CD4-positive, alpha-beta memory T cell (primary cell): Measurements from ENCODE around the gene ARID1B. TPM values are rescaled to one million over a fixed set of nuclear protein-coding genes. Genes with fewer than 3 reads are reported as not detected.

ENCODE experiments used
- CTCF ChIA-PET: fragments of 350-600 bp; sonication (Branson Sonifier 250); formaldehyde crosslinking; loops from one replicate; lab custom pipeline; 2021; ENCODE audit warnings: inconsistent platforms; ENCODE audit not compliant: partially characterized antibody; lab: Charles Lee
- POLR2A ChIA-PET: fragments of 350-600 bp; sonication (Branson Sonifier 250); formaldehyde crosslinking; loops from one replicate; lab custom pipeline; 2021; ENCODE audit not compliant: partially characterized antibody; lab: Charles Lee
- DNase-seq, 5 donors: peaks; one replicate each; pipeline versions ENCODE4 v3.0.0 to v3.0.0-alpha.2; 2020 to 2022; ENCODE audit warnings: mixed read lengths in 1 of 5
- H3K27ac ChIP-seq: one replicate; pipeline ENCODE4 v1.7.0; 2013; ENCODE audit warnings: low read depth, low read length
- H3K27me3 ChIP-seq: 2 replicates; pipeline ENCODE4 v1.7.0; 2013; ENCODE audit warnings: mild to moderate bottlenecking, low read length, moderate library complexity; ENCODE audit not compliant: insufficient read depth
- H3K36me3 ChIP-seq: 2 replicates; pipeline ENCODE4 v1.7.0; 2013; ENCODE audit warnings: mild to moderate bottlenecking, low read length, moderate library complexity; ENCODE audit not compliant: insufficient read depth
- H3K4me1 ChIP-seq: 2 replicates; pipeline ENCODE4 v1.7.0; 2013; ENCODE audit warnings: mild to moderate bottlenecking, low read length, moderate library complexity; ENCODE audit not compliant: insufficient read depth
- H3K4me3 ChIP-seq, 2 donors: one replicate each; pipeline ENCODE4 v1.7.0; 2013; ENCODE audit warnings: low read length in 2 of 2, mild to moderate bottlenecking in 1 of 2
- H3K9me3 ChIP-seq, 2 donors: one replicate each; pipeline ENCODE4 v1.7.0; 2013; ENCODE audit warnings: low read length in 2 of 2, control low read depth in 1 of 2; ENCODE audit not compliant: control insufficient read depth in 1 of 2
- H3K27ac Mint-ChIP-seq, 7 donors: one replicate each; pipeline ENCODE4 v1.8.0; 2020 to 2021; ENCODE audit warnings: mixed read lengths in 7 of 7, mild to moderate bottlenecking in 6 of 7, inconsistent platforms in 3 of 7, moderate library complexity in 3 of 7
- H3K27me3 Mint-ChIP-seq, 2 donors: one replicate each; pipeline ENCODE4 v1.8.0; 2020 to 2021; ENCODE audit warnings: mixed read lengths in 2 of 2
- H3K36me3 Mint-ChIP-seq, 2 donors: one replicate each; pipeline ENCODE4 v1.8.0; 2020 to 2021; ENCODE audit warnings: mixed read lengths in 2 of 2, inconsistent platforms in 1 of 2, mild to moderate bottlenecking in 1 of 2
- H3K4me1 Mint-ChIP-seq, 4 donors: one replicate each; pipeline ENCODE4 v1.8.0; 2020 to 2021; ENCODE audit warnings: mixed read lengths in 4 of 4, mild to moderate bottlenecking in 1 of 4
- H3K4me3 Mint-ChIP-seq, 8 donors: one replicate each; pipeline ENCODE4 v1.8.0; 2020 to 2021; ENCODE audit warnings: mixed read lengths in 8 of 8, mild to moderate bottlenecking in 7 of 8, moderate library complexity in 6 of 8, inconsistent platforms in 3 of 8
- H3K9me3 Mint-ChIP-seq, 8 donors: one replicate each; pipeline ENCODE4 v1.8.0; 2020 to 2021; ENCODE audit warnings: mixed read lengths in 8 of 8, mild to moderate bottlenecking in 5 of 8, inconsistent platforms in 3 of 8, moderate library complexity in 1 of 8
- intact Hi-C: fragments of 100-400 bp; cut with micrococcal nuclease; formaldehyde crosslinking; loops from one replicate; pipeline ENCODE4 v1.15.1; 2023
- polyA plus RNA-seq, 2 donors: library from polyadenylated mRNA; unstranded; fragments of 300-500 nt; fragmentation: Illumina TruSeq; gene quantifications; one replicate each; pipeline ENCODE4 v1.2.3, GENCODE V29; 2021
- total RNA-seq, 2 experiments: library from RNA; stranded (reverse); gene quantifications; one replicate each; pipeline ENCODE4 v1.2.3, GENCODE V29; 2021

ARID1B gene
- total and polyA plus RNA-seq, 4 experiments from 2014 or later: 5.4 to 131 (median 72.4) TPM

DNA sequence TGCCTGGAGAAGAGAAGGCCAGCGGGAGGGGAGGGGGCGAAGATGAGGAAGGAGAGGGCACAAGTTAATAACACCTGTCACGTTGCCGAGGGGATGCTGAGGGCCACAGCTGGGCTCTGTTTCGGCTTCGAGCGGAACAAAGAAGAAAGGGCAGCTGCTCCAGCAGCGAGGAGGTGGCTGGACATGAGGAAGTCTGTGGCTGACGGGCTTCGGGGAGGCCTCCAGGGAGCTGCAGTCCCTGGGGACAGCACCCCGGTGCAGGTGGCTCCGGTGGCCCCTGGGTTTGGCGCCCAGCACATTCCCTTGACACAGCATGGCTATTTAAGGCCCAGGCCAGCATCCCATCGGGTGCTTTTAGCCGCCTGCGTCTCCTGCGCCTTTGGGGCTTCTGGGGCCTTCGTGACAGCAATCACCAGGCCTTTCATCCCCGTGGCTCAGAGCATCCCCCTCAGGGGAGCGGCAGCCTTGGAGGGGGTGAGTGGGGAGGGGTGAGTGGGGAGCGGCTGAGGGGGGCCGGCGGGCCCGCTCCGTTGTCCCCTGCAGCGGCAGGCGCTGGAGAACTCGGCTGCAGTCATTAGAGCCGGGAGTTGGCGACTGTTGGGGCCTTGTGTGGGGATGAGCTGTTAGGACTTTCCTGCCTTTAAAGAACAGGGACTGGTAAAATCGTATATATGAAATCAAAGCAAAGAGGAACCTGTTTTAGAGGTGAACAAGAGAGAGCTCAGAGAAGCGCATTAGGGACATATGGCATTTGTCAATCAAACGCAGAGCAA lies 447.2 kb downstream of the ARID1B start:
- Mint-ChIP-seq H3K4me3 (no peak overlapping the region), H3K27me3 (no peaks in the 10 kb centered on the region), H3K27ac (peak overlapping the region in 1 of 7 donors; percentile 6), H3K9me3 (peaks cover 0 to 4% (median 0%) of the 10 kb centered on the region in 8 donors), H3K4me1 (peaks cover 42 to 71% (median 55%) of the 10 kb centered on the region in 4 donors), H3K36me3 (no peaks in the 10 kb centered on the region)
- Histone ChIP-seq H3K36me3 (no peaks in the 10 kb centered on the region), H3K4me3 (no peak overlapping the region), H3K4me1 (peaks cover 69% of the 10 kb centered on the region), H3K9me3 (no peaks in the 10 kb centered on the region), H3K27me3 (no peaks in the 10 kb centered on the region), H3K27ac (no peak overlapping the region)
- intact Hi-C loops: no loop called here
- DNase-seq: no peak
- ChIA-PET POLR2A (interaction anchor here (0.9 to 2.1 kb wide), 2 partner anchors 11 to 35 kb away, joined by 3 to 6 read pairs; no protein-coding TSS in a partner anchor), CTCF (interaction anchor here (0.8 to 2.7 kb wide), 3 partner anchors 12 to 110 kb away, joined by 3 to 17 read pairs (median 4); no protein-coding TSS in a partner anchor)

DNA sequence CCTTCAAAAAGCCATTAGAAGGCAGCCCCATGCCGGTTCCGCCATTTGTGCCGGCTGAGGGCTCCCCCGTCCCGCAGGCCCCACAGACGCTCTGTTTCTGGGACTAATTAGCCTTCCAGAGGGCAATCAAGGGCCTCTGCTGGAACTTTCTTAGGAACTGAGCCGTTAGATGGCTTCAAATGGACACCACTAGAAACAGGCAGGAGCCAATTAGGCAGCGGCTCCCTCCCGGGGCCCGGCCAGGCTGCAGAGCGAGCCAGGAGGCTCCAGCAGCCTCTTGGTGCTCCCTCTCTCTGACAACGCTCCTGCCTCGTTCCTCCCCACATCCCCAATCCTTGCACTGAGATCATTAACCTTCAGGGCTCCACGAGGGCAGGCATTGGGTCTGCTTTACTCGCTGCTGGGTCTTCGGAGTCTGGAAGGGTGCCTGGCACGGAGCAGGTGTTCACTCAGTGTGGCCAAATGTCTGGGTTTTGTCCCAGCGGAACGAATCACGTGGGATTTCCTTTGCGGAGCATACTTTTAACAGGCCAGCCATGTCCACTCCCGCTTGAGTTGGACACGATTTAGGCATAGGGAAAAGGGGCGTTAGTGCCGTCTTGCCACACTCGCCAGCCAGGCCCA lies 447.9 kb downstream of the ARID1B start:
- H3K4me1 ChIP-seq: peaks cover 66% of the 10 kb centered on the region
- intact Hi-C loops: no loop called here
- H3K27me3 ChIP-seq: no peaks in the 10 kb centered on the region
- H3K9me3 Mint-ChIP-seq: peaks cover 0 to 4% (median 0%) of the 10 kb centered on the region in 8 donors
- ChIA-PET CTCF (interaction anchor here (1.5 kb wide), 1 partner anchor 11 kb away, joined by 5 read pairs; no protein-coding TSS in a partner anchor), POLR2A (no interaction called here)
- H3K27me3 Mint-ChIP-seq: peaks cover 0 to 3% of the 10 kb centered on the region in 2 donors
- H3K4me1 Mint-ChIP-seq: peaks cover 42 to 75% (median 58%) of the 10 kb centered on the region in 4 donors
- H3K4me3 Mint-ChIP-seq: no peak overlapping the region
- no peaks in the 10 kb centered on the region for H3K9me3 ChIP-seq
- no peaks in the 10 kb centered on the region for H3K36me3 ChIP-seq
- no peak overlapping the region for H3K27ac ChIP-seq
- no peak overlapping the region for H3K4me3 ChIP-seq
- no peak overlapping the region for H3K27ac Mint-ChIP-seq
- no peaks in the 10 kb centered on the region for H3K36me3 Mint-ChIP-seq
- no peak for DNase-seq

DNA sequence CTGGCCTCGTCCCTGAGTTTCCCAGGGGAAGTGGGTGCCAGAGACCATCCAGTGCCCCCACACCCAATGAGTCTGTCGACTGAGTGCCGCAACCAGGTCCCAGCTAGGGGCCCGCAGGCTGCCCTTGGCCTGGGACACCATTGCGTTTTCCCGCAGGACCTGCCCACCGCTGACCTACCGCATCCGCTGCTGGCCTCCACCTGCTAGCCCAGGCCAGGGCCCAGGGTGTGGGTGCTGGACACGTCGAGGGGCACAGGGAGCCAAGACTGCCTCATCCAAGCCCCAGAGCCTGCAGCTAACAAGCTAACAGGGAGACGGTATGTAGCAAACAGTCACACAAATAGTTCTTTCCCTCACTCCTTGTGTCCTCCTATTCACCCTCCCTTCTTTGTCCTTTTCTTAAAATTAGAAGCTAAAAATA lies 448.4 kb downstream of the ARID1B start:
- Histone ChIP-seq H3K4me1 (peaks cover 61% of the 10 kb centered on the region), H3K9me3 (no peaks in the 10 kb centered on the region), H3K27me3 (no peaks in the 10 kb centered on the region), H3K4me3 (no peak overlapping the region), H3K36me3 (no peaks in the 10 kb centered on the region), H3K27ac (no peak overlapping the region)
- peaks cover 0 to 4% (median 0%) of the 10 kb centered on the region in 8 donors for H3K9me3 Mint-ChIP-seq
- CTCF ChIA-PET: interaction anchor here (1.2 to 1.5 kb wide), 2 partner anchors 10 to 13 kb away, joined by 3 to 5 read pairs; no protein-coding TSS in a partner anchor
- POLR2A ChIA-PET: interaction anchor here (1.6 kb wide), 1 partner anchor 10 kb away, joined by 6 read pairs; no protein-coding TSS in a partner anchor
- H3K27ac Mint-ChIP-seq: no peak overlapping the region
- intact Hi-C loops: no loop called here
- no peak for DNase-seq
- peaks cover 39 to 75% (median 56%) of the 10 kb centered on the region in 4 donors for H3K4me1 Mint-ChIP-seq
- H3K36me3 Mint-ChIP-seq: no peaks in the 10 kb centered on the region
- peaks cover 0 to 3% of the 10 kb centered on the region in 2 donors for H3K27me3 Mint-ChIP-seq
- H3K4me3 Mint-ChIP-seq: no peak overlapping the region

DNA sequence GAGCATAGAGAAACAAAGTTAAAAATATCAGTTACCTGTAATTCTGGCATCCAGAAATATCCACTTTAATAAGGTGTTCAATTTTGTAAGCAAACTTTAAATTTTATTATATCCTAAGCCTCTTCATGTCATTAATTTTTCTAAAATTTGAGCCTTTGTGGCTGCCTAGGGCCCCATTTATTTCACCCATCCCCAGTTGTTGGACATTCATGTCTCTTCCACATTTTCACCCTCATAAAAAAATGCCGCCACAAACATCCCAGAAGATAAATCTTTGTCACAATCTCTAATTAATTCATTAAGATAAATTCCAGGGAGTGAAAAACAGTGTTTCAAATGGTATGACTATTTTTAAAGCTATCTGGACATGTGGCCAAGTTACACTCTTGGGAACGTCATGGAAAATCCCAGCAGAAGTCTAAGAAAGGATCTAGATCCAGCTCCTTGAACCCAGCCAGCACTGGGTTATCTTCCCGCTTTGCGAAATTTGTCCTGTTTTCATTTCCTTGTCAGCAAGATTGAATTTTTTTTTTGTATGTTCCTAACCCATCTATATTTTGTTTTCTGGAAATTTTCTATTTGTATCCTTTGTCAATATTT lies 448.9 kb downstream of the ARID1B start:
- Histone ChIP-seq H3K4me3 (no peak overlapping the region), H3K27ac (no peak overlapping the region), H3K27me3 (no peaks in the 10 kb centered on the region), H3K4me1 (peaks cover 57% of the 10 kb centered on the region), H3K36me3 (no peaks in the 10 kb centered on the region), H3K9me3 (no peaks in the 10 kb centered on the region)
- no peak for DNase-seq
- CTCF ChIA-PET: interaction anchor here (1.1 to 1.5 kb wide), 3 partner anchors 10 to 27 kb away, joined by 3 to 5 read pairs (median 3); no protein-coding TSS in a partner anchor
- Mint-ChIP-seq H3K4me1 (peaks cover 36 to 70% (median 51%) of the 10 kb centered on the region in 4 donors), H3K27me3 (peaks cover 0 to 3% of the 10 kb centered on the region in 2 donors), H3K9me3 (peaks cover 0 to 4% (median 0%) of the 10 kb centered on the region in 8 donors), H3K4me3 (no peak overlapping the region), H3K27ac (no peak overlapping the region), H3K36me3 (no peaks in the 10 kb centered on the region)
- POLR2A ChIA-PET: interaction anchor here (1.3 to 1.6 kb wide), 2 partner anchors 10 to 48 kb away, joined by 6 to 8 read pairs; no protein-coding TSS in a partner anchor
- intact Hi-C loops: no loop called here

DNA sequence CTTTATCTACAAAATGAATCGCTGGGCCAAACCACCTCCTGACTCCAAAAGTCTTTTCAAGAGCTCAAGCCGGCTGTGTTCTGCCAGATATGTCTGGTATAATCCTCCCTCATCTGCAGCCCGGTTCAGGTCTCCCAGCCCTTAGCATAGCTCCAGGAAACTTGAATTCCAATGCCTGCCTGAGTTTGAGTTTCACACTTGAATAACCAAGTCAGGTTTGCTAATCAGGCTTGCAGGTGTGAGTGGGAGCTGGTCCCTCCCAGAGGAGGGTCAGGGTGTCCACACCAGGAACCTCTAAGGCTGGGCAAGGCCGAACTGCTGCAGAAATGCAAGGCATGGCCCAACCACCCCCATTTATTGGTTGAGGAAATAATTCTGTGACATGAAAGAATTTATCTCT lies 449.6 kb downstream of the ARID1B start:
- Mint-ChIP-seq H3K4me3 (peak overlapping the region in 4 of 8 donors; percentile 26 to 72 (median 47)), H3K4me1 (peaks cover 32 to 63% (median 45%) of the 10 kb centered on the region in 4 donors), H3K36me3 (no peaks in the 10 kb centered on the region), H3K27me3 (peaks cover 0 to 3% of the 10 kb centered on the region in 2 donors), H3K9me3 (peaks cover 0 to 4% (median 0%) of the 10 kb centered on the region in 8 donors), H3K27ac (peak overlapping the region in 2 of 7 donors; percentile 35 to 77)
- H3K4me1 ChIP-seq: peaks cover 53% of the 10 kb centered on the region
- no peaks in the 10 kb centered on the region for H3K27me3 ChIP-seq
- H3K4me3 ChIP-seq: no peak overlapping the region
- no peak for DNase-seq
- CTCF ChIA-PET: interaction anchor here (0.7 to 1.5 kb wide), 4 partner anchors 9 to 47 kb away, joined by 3 to 5 read pairs (median 4); no protein-coding TSS in a partner anchor
- H3K9me3 ChIP-seq: no peaks in the 10 kb centered on the region
- POLR2A ChIA-PET: interaction anchor here (1.3 to 1.6 kb wide), 2 partner anchors 9 to 48 kb away, joined by 6 to 8 read pairs; no protein-coding TSS in a partner anchor
- no peaks in the 10 kb centered on the region for H3K36me3 ChIP-seq
- no peak overlapping the region for H3K27ac ChIP-seq
- intact Hi-C loops: loop anchor here (1.0 kb wide), 1 partner anchor 48 kb away; no protein-coding TSS in a partner anchor

DNA sequence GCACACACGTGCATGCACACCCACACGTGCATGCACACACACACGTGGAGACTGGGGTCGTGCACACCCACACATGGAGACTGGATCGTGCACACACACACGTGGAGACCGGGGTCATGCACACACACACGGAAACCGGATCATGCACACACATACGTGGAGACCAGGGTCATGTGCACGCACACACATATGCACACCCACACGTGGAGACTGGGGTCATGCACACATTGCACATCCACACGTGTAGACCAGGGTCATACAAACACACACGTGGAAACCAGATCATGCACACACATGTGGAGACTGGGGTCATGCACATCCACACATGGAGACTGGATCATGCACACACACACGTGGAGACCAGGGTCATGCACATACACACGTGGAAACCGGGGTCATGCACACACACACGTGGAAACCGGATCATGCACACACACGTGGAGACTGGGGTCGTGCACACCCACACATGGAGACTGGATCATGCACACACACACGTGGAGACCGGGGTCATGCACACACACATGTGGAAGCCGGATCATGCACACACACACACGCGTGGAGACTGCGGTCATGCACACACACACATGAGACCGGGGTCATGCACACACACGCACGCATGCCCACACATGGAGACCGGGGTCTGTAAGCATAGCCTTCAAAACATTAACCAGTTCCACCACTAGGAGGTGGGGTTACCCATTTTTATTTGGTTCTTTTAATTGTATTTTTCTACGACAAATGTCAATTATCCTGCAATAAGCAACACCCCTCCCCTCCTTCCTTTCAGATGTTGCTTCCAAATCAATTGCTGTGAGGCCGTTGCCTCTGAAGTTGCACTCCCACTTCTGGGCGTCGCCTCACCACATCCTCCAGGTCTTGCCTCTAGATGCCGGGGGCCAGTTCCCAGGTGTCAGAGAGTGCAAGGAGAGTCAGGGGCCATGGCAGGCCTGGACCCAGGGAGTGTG lies 450.3 kb downstream of the ARID1B start:
- H3K9me3 Mint-ChIP-seq: peaks cover 0 to 4% (median 0%) of the 10 kb centered on the region in 8 donors
- POLR2A ChIA-PET: interaction anchor here (0.9 to 1.8 kb wide), 4 partner anchors 8 to 47 kb away, joined by 3 to 12 read pairs (median 7); no protein-coding TSS in a partner anchor
- Histone ChIP-seq H3K27me3 (no peaks in the 10 kb centered on the region), H3K27ac (no peak overlapping the region), H3K4me1 (peaks cover 46% of the 10 kb centered on the region), H3K36me3 (no peaks in the 10 kb centered on the region), H3K9me3 (no peaks in the 10 kb centered on the region), H3K4me3 (peak overlapping the region in 1 of 2 donors; percentile 17)
- H3K4me1 Mint-ChIP-seq: peaks cover 29 to 57% (median 40%) of the 10 kb centered on the region in 4 donors
- H3K27me3 Mint-ChIP-seq: peaks cover 0 to 3% of the 10 kb centered on the region in 2 donors
- CTCF ChIA-PET: interaction anchor here (0.7 to 1.1 kb wide), 3 partner anchors 26 to 47 kb away, joined by 3 to 4 read pairs (median 3); no protein-coding TSS in a partner anchor
- peak overlapping the region in 5 of 7 donors; percentile 48 to 88 (median 72) for H3K27ac Mint-ChIP-seq
- peak in 4 of 5 donors; percentile 39 to 51 (median 42) for DNase-seq
- intact Hi-C loops: loop anchor here (1.0 kb wide), 1 partner anchor 47 kb away; no protein-coding TSS in a partner anchor
- H3K36me3 Mint-ChIP-seq: no peaks in the 10 kb centered on the region
- peak overlapping the region in 7 of 8 donors; percentile 50 to 72 (median 63) for H3K4me3 Mint-ChIP-seq
